ENCODE data around the gene CALCOCO1.
"Not testable (repeated sequence)": the region's sequence is repeated elsewhere in the genome, so short reads cannot be mapped to it uniquely, and the experiment has no call there.

The CALCOCO1 gene

GRCh38 chr12:53733051-53733806, 6.0 kb upstream of the CALCOCO1 start:
- DNase-seq (ENCODE audit: low spot score) = no peak

GRCh38 chr12:53729644-53730043, 2.4 kb upstream of the CALCOCO1 start:
- DNase-seq (ENCODE audit: low spot score) = no peak

- no peak for DNase-seq (ENCODE audit: low spot score)
Observed at GRCh38 chr12:53728206-53728605, 954 bp upstream of the CALCOCO1 start.

DNA sequence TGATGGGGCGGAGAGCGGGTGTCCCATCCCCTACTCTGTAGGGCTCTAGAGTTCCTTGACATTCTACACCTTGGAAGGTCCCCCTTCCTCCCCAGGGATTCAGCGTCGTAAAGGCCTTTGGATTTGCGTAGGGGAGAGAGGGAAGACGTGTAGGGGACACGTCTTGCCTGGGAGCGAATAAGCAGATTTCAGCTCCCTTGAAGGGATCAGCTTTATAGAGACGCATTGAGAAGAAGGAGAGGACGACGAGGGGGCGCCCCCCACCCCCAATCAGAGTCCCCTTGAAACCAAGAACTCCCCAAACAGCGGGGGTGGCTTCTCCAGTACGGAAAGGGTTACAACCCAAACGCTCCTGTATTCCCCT, 324 bp downstream of the CALCOCO1 start:
- DNase-seq (ENCODE audit: low spot score) = no peak

- DNase-seq (ENCODE audit: low spot score) = no peak
Observed at GRCh38 chr12:53726341-53726740, 911 bp downstream of the CALCOCO1 start.

DNA sequence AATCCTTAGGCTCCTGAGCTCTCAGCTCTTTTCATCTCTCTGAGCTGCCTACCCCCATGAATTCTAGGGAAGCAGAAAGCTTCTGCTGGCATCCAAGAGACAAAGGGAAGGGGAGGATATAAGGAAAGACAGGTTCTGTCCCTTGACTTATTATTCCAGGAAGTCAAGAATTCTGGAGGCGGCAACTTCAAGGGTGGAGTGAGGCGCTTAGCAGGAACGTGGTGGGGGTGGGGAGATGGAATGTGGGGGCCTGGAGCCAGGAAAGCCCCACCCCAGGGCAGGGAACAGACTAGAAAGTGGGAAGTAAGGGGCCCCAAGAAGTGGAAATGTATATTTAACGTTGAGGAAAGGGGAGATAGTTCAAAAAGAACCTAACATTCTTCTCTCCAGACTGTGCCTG, 1.4 kb downstream of the CALCOCO1 start:
- no peak for DNase-seq (ENCODE audit: low spot score)

DNA sequence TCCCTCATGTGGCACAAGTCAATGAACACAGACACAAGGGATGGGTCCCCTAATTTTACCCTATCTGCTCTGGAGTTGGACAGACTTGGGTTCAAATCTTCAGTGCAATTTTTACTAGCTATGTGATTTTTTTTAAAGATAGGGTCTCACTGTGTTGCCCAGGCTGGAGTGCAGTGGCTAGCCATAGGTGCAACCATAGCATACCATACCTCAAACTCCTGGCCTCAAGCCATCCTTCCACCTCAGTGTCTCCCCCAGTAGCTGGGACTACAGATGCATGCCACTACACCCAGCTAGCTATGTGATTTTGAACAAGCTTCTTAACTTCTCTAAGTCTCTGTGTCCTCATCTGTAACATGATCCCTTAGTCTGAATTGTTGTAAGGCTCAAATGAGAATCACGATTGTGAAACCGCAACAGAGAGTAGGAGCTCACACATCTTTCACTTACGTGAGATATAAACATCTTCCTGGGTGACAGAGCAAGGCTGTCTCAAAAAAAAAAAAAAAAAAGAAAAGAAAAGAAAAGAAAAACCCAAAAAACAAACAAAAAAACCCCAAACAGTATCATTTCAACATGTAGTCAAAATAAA, 4.7 kb downstream of the CALCOCO1 start:
- DNase-seq (ENCODE audit: low spot score) = no peak

GRCh38 chr12:53720946-53721345, 6.3 kb downstream of the CALCOCO1 start:
- no peak for DNase-seq (ENCODE audit: low spot score)

DNA sequence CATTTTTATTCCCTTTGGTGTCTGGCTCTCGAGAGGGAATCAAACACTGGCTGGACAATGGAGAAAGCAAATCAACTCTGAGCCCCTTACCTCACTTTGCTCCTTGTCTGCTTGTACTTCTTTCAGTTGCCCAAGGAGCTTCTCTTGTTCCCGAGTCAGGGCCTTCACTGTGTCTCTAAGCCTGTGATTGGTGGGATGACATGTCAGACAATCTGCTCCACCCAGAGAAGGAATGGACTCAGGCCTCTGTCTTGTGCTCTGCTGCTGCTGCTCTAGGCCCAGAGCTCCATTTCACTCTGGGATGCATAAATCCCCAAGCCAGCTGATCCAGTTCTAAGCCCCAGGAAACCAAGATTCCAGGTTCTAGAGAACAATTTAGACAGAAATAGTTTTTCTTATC, 7.6 kb downstream of the CALCOCO1 start:
- DNase-seq (ENCODE audit: low spot score) = no peak

GRCh38 chr12:53718567-53718966, 8.7 kb downstream of the CALCOCO1 start:
- not testable (repeated sequence) for DNase-seq (ENCODE audit: low spot score)

- no peak for DNase-seq (ENCODE audit: low spot score)
Observed at GRCh38 chr12:53717319-53717718, 9.9 kb downstream of the CALCOCO1 start.

DNA sequence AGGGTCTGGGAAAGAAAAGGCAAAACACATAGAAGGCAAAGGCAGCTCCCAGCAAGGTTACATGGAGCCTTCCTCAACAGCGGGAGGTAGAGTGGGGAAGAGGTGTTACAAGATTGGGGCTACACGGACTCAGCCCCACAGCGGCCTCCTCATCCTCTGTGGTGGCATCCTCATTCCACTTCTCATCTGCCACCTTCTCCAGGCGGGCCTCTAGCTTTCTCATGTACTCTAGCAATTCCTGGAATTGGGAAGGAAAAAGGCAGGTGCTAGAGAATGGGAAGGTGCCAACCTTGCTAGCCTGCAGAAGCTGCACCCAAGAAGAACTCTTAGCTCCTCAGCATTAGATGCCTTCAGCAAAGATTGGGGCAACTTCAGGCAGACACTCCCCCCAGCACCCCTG, 13.2 kb downstream of the CALCOCO1 start:
- no peak for DNase-seq (ENCODE audit: low spot score)

DNA sequence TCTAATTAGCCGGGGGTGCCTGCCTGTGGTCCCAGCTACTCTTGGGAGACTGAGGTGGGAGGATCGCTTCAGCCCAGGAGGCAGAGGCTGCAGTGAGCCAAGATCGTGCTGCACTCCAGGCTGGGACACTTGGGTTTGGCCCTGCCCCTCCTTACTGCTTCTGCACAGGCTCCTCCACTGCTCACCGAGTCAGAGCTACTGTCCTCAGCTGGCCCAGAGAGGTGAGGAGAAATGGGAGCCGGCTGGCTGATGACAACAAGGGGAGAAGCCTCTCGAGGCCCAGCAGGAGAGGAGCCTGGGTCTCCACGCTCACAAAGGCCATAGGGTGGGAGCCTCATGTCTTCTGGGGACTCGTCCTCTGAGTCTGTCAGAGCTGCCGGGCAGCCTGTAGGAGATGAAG, 13.7 kb downstream of the CALCOCO1 start:
- DNase-seq (ENCODE audit: low spot score) = no peak

GRCh38 chr12:53712059-53712643, 15.1 kb downstream of the CALCOCO1 start:
- no peak for DNase-seq (ENCODE audit: low spot score)

GRCh38 chr12:53710091-53710490, 17.2 kb downstream of the CALCOCO1 start:
- DNase-seq (ENCODE audit: low spot score) = no peak

DNA sequence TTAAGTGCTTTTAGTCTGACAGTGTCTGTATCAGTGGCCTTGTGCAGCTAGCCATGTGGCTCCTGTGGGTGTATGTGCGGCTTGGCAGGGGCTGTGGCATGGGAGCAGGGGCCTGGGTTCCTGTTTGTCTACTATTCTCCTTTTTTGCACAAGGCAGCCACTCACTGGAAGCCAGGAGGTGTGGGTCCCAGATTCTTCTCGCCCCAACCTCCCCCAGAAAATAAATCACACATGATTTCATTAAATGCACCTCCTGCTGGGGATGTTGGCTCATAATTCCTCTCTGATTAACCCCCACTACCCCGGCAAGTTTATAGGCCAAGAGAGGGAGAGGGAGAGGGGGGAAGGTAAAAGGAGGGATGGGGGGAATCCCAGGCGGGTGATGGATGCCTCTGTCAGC, 17.6 kb downstream of the CALCOCO1 start:
- DNase-seq (ENCODE audit: low spot score) = no peak

- no peak for DNase-seq (ENCODE audit: low spot score)
Observed at GRCh38 chr12:53706080-53706479, 21.2 kb downstream of the CALCOCO1 start.

DNA sequence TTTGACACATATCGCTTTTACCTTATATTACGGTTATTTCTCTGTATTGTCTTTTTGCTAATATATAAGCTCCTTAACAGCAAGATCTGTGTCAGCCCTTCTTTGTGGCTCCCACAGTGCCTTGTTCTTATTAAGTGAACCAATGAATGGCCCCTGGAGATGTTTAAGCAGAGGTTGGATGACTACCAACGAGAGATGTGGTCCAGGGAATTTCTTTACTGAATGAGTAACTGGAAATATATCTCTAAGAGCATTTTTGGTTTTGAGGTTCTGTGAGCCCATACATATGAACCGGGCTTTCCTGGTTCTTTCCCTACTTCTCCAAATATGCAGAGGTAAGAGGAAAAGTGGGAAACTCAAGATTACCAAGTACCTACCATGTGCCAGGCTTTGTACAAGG, 23.5 kb downstream of the CALCOCO1 start:
- DNase-seq (ENCODE audit: low spot score) = no peak

GRCh38 chr12:53701518-53702264, 25.6 kb downstream of the CALCOCO1 start:
- peak; percentile 72 for DNase-seq (ENCODE audit: low spot score)

- no peak for DNase-seq (ENCODE audit: low spot score)
Observed at GRCh38 chr12:53700567-53700966, 26.7 kb downstream of the CALCOCO1 start.

GRCh38 chr12:53699678-53700025, 27.6 kb downstream of the CALCOCO1 start:
- DNase-seq (ENCODE audit: low spot score) = no peak

- DNase-seq (ENCODE audit: low spot score) = no peak
Observed at GRCh38 chr12:53698948-53699677, 28.1 kb downstream of the CALCOCO1 start.

All from germinal center (tissue), 1 donor.